ENCODE measurements around the gene SERINC2. TPM values are rescaled to one million over a fixed set of nuclear protein-coding genes. Genes with fewer than 3 reads are reported as not detected.
A peak's percentile ranks its signal among the peaks of the same experiment; 100 is the strongest.

Gene SERINC2
- total and polyA plus RNA-seq, 2 of the 4 experiments (the other 2 are of a cell fraction) = 2.0 to 59.5 TPM

- Histone ChIP-seq H2AK9ac (replicated peaks; ENCODE audit: low read depth, low read length, poor library complexity) (peak within 1 kb of the TSS; percentile 89), H3K56ac (ENCODE audit: extremely low read depth, insufficient read depth, low read length) (no peak within 1 kb of the TSS; the same call in 1 of the 2 replicates), H3K4me1 (ENCODE audit: control insufficient read depth, insufficient read depth, low read length) (peaks cover 7% of the 10 kb centered on the region), H4K5ac (ENCODE audit: low read depth, low read length) (peak within 1 kb of the TSS; percentile 56), H3K14ac (replicated peaks; ENCODE audit: low read depth, low read length) (peak within 1 kb of the TSS; percentile 86), H3K9ac (ENCODE audit: low read depth, low read length) (peak within 1 kb of the TSS; percentile 26; the same call in 1 of the 2 replicates), H3K9me3 (ENCODE audit: control insufficient read depth, insufficient read depth, low read length) (no peaks in the 10 kb centered on the region), H3K79me1 (ENCODE audit: low read depth in 1 of 2, low read length in 2 of 2) (no peaks in the 10 kb centered on the region), H4K8ac (ENCODE audit: low read depth in 2 of 2, low read length in 2 of 2) (peak within 1 kb of the TSS; percentile 6 to 86; a peak in 3 of 4 replicates), H4K91ac (ENCODE audit: insufficient read depth, low read depth, low read length) (peak within 1 kb of the TSS; percentile 31), H3K23ac (ENCODE audit: low read depth, low read length) (peak within 1 kb of the TSS; percentile 72), H2BK20ac (ENCODE audit: low read depth, low read length) (0 out of 2 replicates have a peak within 1 kb of the TSS, but pooled peaks have one; percentile 33), H3K27me3 (ENCODE audit: control insufficient read depth, insufficient read depth, low read length) (no peaks in the 10 kb centered on the region), H3K4me3 (ENCODE audit: insufficient read depth, low read depth, low read length) (peak within 1 kb of the TSS; percentile 24), H4K20me1 (ENCODE audit: insufficient read depth, low read length) (no peaks in the 10 kb centered on the region), H2AK5ac (ENCODE audit: low read depth, low read length) (peak within 1 kb of the TSS; percentile 61; the same call in 1 of the 2 replicates), H3K36me3 (ENCODE audit: control insufficient read depth, insufficient read depth, low read length) (no peaks in the 10 kb centered on the region), H3K18ac (ENCODE audit: low read depth, low read length) (peak within 1 kb of the TSS; percentile 2; the same call in 1 of the 2 replicates), H3K4ac (ENCODE audit: low read depth, low read length) (peak within 1 kb of the TSS; percentile 78), H2BK5ac (ENCODE audit: low read depth, low read length, poor library complexity, severe bottlenecking) (no peak within 1 kb of the TSS), H3K4me2 (ENCODE audit: low read depth, low read length) (peak within 1 kb of the TSS; percentile 78), H2BK120ac (ENCODE audit: low read depth, low read length) (peak within 1 kb of the TSS; percentile 67), H3K9me1 (ENCODE audit: insufficient read depth, low read length) (peaks cover 7% of the 10 kb centered on the region), H2BK15ac (ENCODE audit: low read depth, low read length) (no peak within 1 kb of the TSS; the same call in 2 of the 3 replicates), H3K27ac (ENCODE audit: insufficient read depth, low read length) (peak within 1 kb of the TSS; percentile 0), H2AFZ (replicated peaks; ENCODE audit: low read length, poor library complexity) (peak within 1 kb of the TSS; percentile 92)
- TF ChIP-seq BHLHE40 (IDR thresholded peaks at IDR 0.05; ENCODE audit: low read depth, low read length) = peak; percentile 82
- peak; percentile 97 for TF ChIP-seq MAZ (IDR thresholded peaks at IDR 0.05; ENCODE audit: borderline replicate concordance, low read depth, low read length)
- no peak for TF ChIP-seq RAD21 (IDR thresholded peaks at IDR 0.05; ENCODE audit: low read length)
- TF ChIP-seq, protein P1, sequence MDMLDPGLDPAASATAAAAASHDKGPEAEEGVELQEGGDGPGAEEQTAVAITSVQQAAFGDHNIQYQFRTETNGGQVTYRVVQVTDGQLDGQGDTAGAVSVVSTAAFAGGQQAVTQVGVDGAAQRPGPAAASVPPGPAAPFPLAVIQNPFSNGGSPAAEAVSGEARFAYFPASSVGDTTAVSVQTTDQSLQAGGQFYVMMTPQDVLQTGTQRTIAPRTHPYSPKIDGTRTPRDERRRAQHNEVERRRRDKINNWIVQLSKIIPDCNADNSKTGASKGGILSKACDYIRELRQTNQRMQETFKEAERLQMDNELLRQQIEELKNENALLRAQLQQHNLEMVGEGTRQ (IDR thresholded peaks at IDR 0.05; ENCODE audit: low read depth, low read length) = peak; percentile 38; the same call in 1 of the 2 replicates
- ChIA-PET CTCF (interaction anchor here (0.9 to 1.1 kb wide), 4 partner anchors 11 to 49 kb away, joined by 3 to 5 read pairs (median 4); no protein-coding TSS in a partner anchor), POLR2A (ENCODE audit: unreplicated experiment) (interaction anchor here (0.6 kb wide), 1 partner anchor 599 kb away, joined by 11 read pairs; no protein-coding TSS in a partner anchor)
- DNase-seq (peak; percentile 51), ATAC-seq (ENCODE audit: low read depth) (peak; percentile 58)
- in situ Hi-C loops (cut with MboI; ENCODE audit: low sequenced_read_pairs) (no loop called here), dilution Hi-C loops (cut with HindIII; ENCODE audit: low sequenced_read_pairs, unreplicated experiment) (no loop called here), intact Hi-C loops (cut with micrococcal nuclease) (no loop called here)
- 4% methylated on average over 14 of the region's 44 CpGs; no CpG with 5 or more reads in 1 of the 2 experiments for WGBS, 2 experiments (ENCODE audit: extremely low coverage in 2 of 2, insufficient read length in 1 of 2)
- BruUV-seq (replicated peaks) = no TSS peak
These were observed 39.7 kb upstream of the SERINC2 start, which contains the start of gene FABP3 for GRCh38 chr1:31373056-31373896. Gene FABP3 (minus strand): TSS chr1:31373076. CDS start chr1:31373014, 62 bp downstream.

All from IMR-90 (cell line).